GM23338 (cell line): ENCODE results near the gene NFYA.

Experiments
- CTCF ChIP-seq, 2 experiments: fragments of 200-600 bp in 1 of 2; sonication (generic) in 1 of 2; conservative IDR thresholded peaks; 2 replicates each; pipeline versions ENCODE4 v1.5.1 to v1.6.1; 2016 to 2017; ENCODE audit warnings: antibody characterized with exemption in 2 of 2, low read depth in 2 of 2, mild to moderate bottlenecking in 2 of 2, moderate library complexity in 1 of 2
- ETS1 ChIP-seq: IDR thresholded peaks from 2 replicates; pipeline ENCODE4 v1.6.1; 2016; ENCODE audit warnings: antibody characterized with exemption
- EZH2 ChIP-seq: fragments of 200-600 bp; sonication (generic); IDR thresholded peaks from one replicate; pipeline ENCODE4 v1.8.0; 2017; ENCODE audit warnings: antibody characterized with exemption, mild to moderate bottlenecking, low read depth; ENCODE audit not compliant: unreplicated experiment
- JUNB ChIP-seq: IDR thresholded peaks from one replicate; pipeline ENCODE4 v1.6.1; 2016; ENCODE audit warnings: antibody characterized with exemption; ENCODE audit not compliant: unreplicated experiment
- POLR2AphosphoS5 ChIP-seq: IDR thresholded peaks from 2 replicates; pipeline ENCODE4 v1.6.1; 2016; ENCODE audit warnings: antibody characterized with exemption, low read depth

- no peak for TF ChIP-seq CTCF (conservative IDR thresholded peaks at IDR 0.05; ENCODE audit: low read depth in 2 of 2)
- TF ChIP-seq JUNB: no peak
- no peak for TF ChIP-seq ETS1
- TF ChIP-seq EZH2: no peak
- TF ChIP-seq POLR2AphosphoS5: no peak; the same call in 1 of the 2 replicates
These were observed 44.0 kb upstream of the NFYA start for GRCh38 chr6:41028561-41029412.
